ENCODE results near the gene SPSB1.

The SPSB1 gene

GRCh38 chr1:9292361-9293240 is at the start of gene SPSB1:
SPSB1 (plus strand) TSS chr1:9292894; CDS start chr1:9355892, 62,998 bp downstream.
- TF ChIP-seq CTCF (conservative IDR thresholded peaks at IDR 0.05; ENCODE audit: control insufficient read depth, insufficient read depth, low read depth, low read length) = no peak
- peak within 1 kb of the TSS; percentile 97 for H3K4me3 ChIP-seq (ENCODE audit: control insufficient read depth, low read depth, low read length)
- peak; percentile 70 for DNase-seq (ENCODE audit: low read depth)

GRCh38 chr1:9243066-9243739 is 49.5 kb upstream of the SPSB1 start:
- no peak overlapping the region for H3K4me3 ChIP-seq (ENCODE audit: control insufficient read depth, low read depth, low read length)

GRCh38 chr1:9244501-9245229 is 48.0 kb upstream of the SPSB1 start:
- no peak overlapping the region for H3K4me3 ChIP-seq (ENCODE audit: control insufficient read depth, low read depth, low read length)
- no peak for DNase-seq (ENCODE audit: low read depth)
- TF ChIP-seq CTCF (conservative IDR thresholded peaks at IDR 0.05; ENCODE audit: control insufficient read depth, insufficient read depth, low read depth, low read length) = no peak

More at GRCh38 chr1:9243066-9243739, 49.5 kb upstream of the SPSB1 start:
- TF ChIP-seq CTCF (conservative IDR thresholded peaks at IDR 0.05; ENCODE audit: control insufficient read depth, insufficient read depth, low read depth, low read length) = no peak
- DNase-seq (ENCODE audit: low read depth) = no peak

GRCh38 chr1:9245230-9245619 is 47.5 kb upstream of the SPSB1 start:
- no peak overlapping the region for H3K4me3 ChIP-seq (ENCODE audit: control insufficient read depth, low read depth, low read length)
- no peak for DNase-seq (ENCODE audit: low read depth)
- TF ChIP-seq CTCF (conservative IDR thresholded peaks at IDR 0.05; ENCODE audit: control insufficient read depth, insufficient read depth, low read depth, low read length) = no peak

GRCh38 chr1:9245661-9246060 is 47.0 kb upstream of the SPSB1 start:
- no peak for DNase-seq (ENCODE audit: low read depth)
- H3K4me3 ChIP-seq (ENCODE audit: control insufficient read depth, low read depth, low read length) = no peak overlapping the region
- no peak for TF ChIP-seq CTCF (conservative IDR thresholded peaks at IDR 0.05; ENCODE audit: control insufficient read depth, insufficient read depth, low read depth, low read length)

- no peak for TF ChIP-seq CTCF (conservative IDR thresholded peaks at IDR 0.05; ENCODE audit: control insufficient read depth, insufficient read depth, low read depth, low read length)
- H3K4me3 ChIP-seq (ENCODE audit: control insufficient read depth, low read depth, low read length) = no peak overlapping the region
- DNase-seq (ENCODE audit: low read depth) = no peak
Observed at GRCh38 chr1:9246215-9246614, 46.5 kb upstream of the SPSB1 start.

Measured in fibroblast of mammary gland (primary cell).